Kidney capillary endothelial cell (primary cell): ENCODE data around the gene CACNA1D.

Source experiments
- DNase-seq: peaks from one replicate; pipeline ENCODE4 v3.0.0-alpha.2; 2018; ENCODE audit warnings: low spot score

The CACNA1D gene

GRCh38 chr3:53495520-53496391 lies 1.3 kb downstream of the CACNA1D start:
- no peak for DNase-seq

- no peak for DNase-seq
Observed at GRCh38 chr3:53496392-53496670, 1.9 kb downstream of the CACNA1D start.

- no peak for DNase-seq
Observed at GRCh38 chr3:53496984-53497383, 2.6 kb downstream of the CACNA1D start.

GRCh38 chr3:53498806-53499641 lies 4.6 kb downstream of the CACNA1D start:
- DNase-seq: no peak

- DNase-seq: no peak
Observed at GRCh38 chr3:53500165-53500777, 5.9 kb downstream of the CACNA1D start.

GRCh38 chr3:53501178-53501577 lies 6.8 kb downstream of the CACNA1D start:
- no peak for DNase-seq

GRCh38 chr3:53502737-53503136 lies 8.3 kb downstream of the CACNA1D start:
- DNase-seq: no peak

- no peak for DNase-seq
Observed at GRCh38 chr3:53503195-53503594, 8.8 kb downstream of the CACNA1D start.

GRCh38 chr3:53506110-53506762 lies 11.8 kb downstream of the CACNA1D start:
- no peak for DNase-seq

- no peak for DNase-seq
Observed at GRCh38 chr3:53506763-53507145, 12.3 kb downstream of the CACNA1D start.

GRCh38 chr3:53509494-53509893 lies 15.1 kb downstream of the CACNA1D start:
- no peak for DNase-seq

GRCh38 chr3:53510508-53510907 lies 16.1 kb downstream of the CACNA1D start:
- no peak for DNase-seq

- no peak for DNase-seq
Observed at GRCh38 chr3:53511246-53511645, 16.8 kb downstream of the CACNA1D start.

GRCh38 chr3:53513556-53514190 lies 19.3 kb downstream of the CACNA1D start:
- DNase-seq: no peak

- DNase-seq: no peak
Observed at GRCh38 chr3:53516339-53516738, 21.9 kb downstream of the CACNA1D start.

GRCh38 chr3:53518495-53518981 lies 24.1 kb downstream of the CACNA1D start:
- no peak for DNase-seq

- no peak for DNase-seq
Observed at GRCh38 chr3:53519065-53519709, 24.8 kb downstream of the CACNA1D start.

GRCh38 chr3:53523346-53523745 lies 28.9 kb downstream of the CACNA1D start:
- DNase-seq: no peak

GRCh38 chr3:53524566-53524965 lies 30.2 kb downstream of the CACNA1D start:
- no peak for DNase-seq

- DNase-seq: no peak
Observed at GRCh38 chr3:53525765-53526703, 31.6 kb downstream of the CACNA1D start.
